Measurements from ENCODE around the gene BICC1.

GRCh38 chr10:58844680-58845079 is 332.0 kb downstream of the BICC1 start:
- TF ChIP-seq, protein P1, sequence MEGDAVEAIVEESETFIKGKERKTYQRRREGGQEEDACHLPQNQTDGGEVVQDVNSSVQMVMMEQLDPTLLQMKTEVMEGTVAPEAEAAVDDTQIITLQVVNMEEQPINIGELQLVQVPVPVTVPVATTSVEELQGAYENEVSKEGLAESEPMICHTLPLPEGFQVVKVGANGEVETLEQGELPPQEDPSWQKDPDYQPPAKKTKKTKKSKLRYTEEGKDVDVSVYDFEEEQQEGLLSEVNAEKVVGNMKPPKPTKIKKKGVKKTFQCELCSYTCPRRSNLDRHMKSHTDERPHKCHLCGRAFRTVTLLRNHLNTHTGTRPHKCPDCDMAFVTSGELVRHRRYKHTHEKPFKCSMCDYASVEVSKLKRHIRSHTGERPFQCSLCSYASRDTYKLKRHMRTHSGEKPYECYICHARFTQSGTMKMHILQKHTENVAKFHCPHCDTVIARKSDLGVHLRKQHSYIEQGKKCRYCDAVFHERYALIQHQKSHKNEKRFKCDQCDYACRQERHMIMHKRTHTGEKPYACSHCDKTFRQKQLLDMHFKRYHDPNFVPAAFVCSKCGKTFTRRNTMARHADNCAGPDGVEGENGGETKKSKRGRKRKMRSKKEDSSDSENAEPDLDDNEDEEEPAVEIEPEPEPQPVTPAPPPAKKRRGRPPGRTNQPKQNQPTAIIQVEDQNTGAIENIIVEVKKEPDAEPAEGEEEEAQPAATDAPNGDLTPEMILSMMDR (conservative IDR thresholded peaks at IDR 0.05; ENCODE audit: low read length) = no peak
- TF ChIP-seq EZH2phosphoT487 (IDR thresholded peaks at IDR 0.05; ENCODE audit: borderline replicate concordance) = no peak
